Right atrium auricular region (tissue), 2 donors: ENCODE measurements around the gene LIX1. TPM values are rescaled to one million over a fixed set of nuclear protein-coding genes. Genes with fewer than 3 reads are reported as not detected.
A peak's percentile ranks its signal among the peaks of the same experiment; 100 is the strongest.

Source experiments
- DNase-seq: peaks from one replicate; pipeline ENCODE4 v3.0.0-alpha.2; 2019; ENCODE audit warnings: low spot score
- H3K27ac ChIP-seq, 2 donors: fragments of 200-600 bp; sonication (generic); 1 replicate in 1 of 2; 2 replicates in 1 of 2; pipeline ENCODE4 v1.5.1; 2016 to 2019
- H3K27me3 ChIP-seq, 2 donors: fragments of 200-600 bp; sonication (generic); one replicate each; pipeline versions ENCODE4 v1.5.1 to v1.6.0; 2017 to 2019
- H3K36me3 ChIP-seq: fragments of 200-600 bp; sonication (generic); one replicate; pipeline ENCODE4 v1.5.1; 2016
- H3K4me1 ChIP-seq, 2 donors: fragments of 200-600 bp; sonication (generic); one replicate each; pipeline versions ENCODE4 v1.5.1 to v1.6.0; 2017 to 2019
- H3K4me3 ChIP-seq, 2 donors: fragments of 200-600 bp; sonication (generic); 1 replicate in 1 of 2; 2 replicates in 1 of 2; pipeline ENCODE4 v1.5.1; 2017 to 2019; ENCODE audit warnings: mild to moderate bottlenecking in 1 of 2, moderate library complexity in 1 of 2
- H3K9me3 ChIP-seq, 2 donors: fragments of 200-600 bp; sonication (generic); one replicate each; pipeline ENCODE4 v1.5.1; 2019
- total RNA-seq, 2 donors: library from RNA; depleted of rRNA; stranded (reverse); fragments of >200 nt; gene quantifications; one replicate each; pipeline ENCODE4 v1.1.0, GENCODE V29; 2016
- TF ChIP-seq, protein P1 (sequence below), 2 donors: fragments of 200-600 bp; sonication (generic); IDR thresholded peaks; one replicate each; pipeline ENCODE4 v1.5.1; 2019; ENCODE audit warnings: antibody characterized with exemption in 2 of 2

Gene LIX1
- total RNA-seq, 2 donors from 2014 or later, result not detected

DNA sequence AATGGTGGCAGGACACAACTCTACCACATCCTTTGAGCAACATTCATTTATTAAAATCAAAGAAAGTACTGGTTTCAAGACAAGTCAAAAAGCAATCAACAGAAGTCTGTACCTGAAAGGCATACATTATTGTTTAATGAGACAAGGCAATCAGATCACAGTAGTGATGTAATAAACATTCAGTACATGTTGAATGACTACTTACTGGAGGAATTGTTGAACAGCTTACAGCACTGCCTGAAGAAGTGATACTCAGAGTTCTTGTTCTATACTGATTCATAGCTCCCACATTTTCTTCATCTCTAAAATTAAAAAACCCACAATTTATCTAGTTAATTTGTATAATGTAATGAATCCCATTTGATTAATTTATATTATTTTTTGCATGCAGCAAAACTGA is 22.4 kb upstream of the LIX1 start:
- no peak for DNase-seq
- Histone ChIP-seq H3K27me3 (no peaks in the 10 kb centered on the region), H3K9me3 (no peaks in the 10 kb centered on the region), H3K27ac (no peak overlapping the region), H3K4me3 (no peak overlapping the region), H3K4me1 (no peaks in the 10 kb centered on the region), H3K36me3 (peaks cover 58% of the 10 kb centered on the region)
- TF ChIP-seq, protein P1, sequence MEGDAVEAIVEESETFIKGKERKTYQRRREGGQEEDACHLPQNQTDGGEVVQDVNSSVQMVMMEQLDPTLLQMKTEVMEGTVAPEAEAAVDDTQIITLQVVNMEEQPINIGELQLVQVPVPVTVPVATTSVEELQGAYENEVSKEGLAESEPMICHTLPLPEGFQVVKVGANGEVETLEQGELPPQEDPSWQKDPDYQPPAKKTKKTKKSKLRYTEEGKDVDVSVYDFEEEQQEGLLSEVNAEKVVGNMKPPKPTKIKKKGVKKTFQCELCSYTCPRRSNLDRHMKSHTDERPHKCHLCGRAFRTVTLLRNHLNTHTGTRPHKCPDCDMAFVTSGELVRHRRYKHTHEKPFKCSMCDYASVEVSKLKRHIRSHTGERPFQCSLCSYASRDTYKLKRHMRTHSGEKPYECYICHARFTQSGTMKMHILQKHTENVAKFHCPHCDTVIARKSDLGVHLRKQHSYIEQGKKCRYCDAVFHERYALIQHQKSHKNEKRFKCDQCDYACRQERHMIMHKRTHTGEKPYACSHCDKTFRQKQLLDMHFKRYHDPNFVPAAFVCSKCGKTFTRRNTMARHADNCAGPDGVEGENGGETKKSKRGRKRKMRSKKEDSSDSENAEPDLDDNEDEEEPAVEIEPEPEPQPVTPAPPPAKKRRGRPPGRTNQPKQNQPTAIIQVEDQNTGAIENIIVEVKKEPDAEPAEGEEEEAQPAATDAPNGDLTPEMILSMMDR (IDR thresholded peaks at IDR 0.05), result no peak

DNA sequence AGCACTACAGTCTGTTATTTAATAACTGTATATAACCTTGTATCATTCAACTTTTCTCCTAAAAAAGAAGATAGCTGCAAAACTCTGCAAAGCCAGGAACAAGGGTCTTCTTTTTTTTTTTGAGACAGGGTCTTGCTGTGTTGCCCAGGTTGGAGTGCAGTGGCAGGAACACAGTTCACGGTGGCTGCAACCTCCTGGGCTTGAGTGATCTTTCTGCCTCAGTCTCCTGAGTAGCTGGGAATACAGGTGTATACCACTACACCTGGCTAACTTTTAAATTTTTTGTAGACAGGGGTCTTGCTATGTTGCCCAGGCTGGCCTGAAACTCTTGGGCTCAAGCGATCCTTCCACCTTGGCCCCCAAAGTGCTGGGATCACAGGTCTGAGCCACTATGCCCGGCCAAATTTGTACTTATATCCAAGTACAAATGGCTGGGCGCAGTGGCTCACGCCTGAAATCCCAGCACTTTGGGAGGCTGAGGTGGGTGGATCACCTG is 21.4 kb upstream of the LIX1 start:
- Histone ChIP-seq H3K4me1 (no peaks in the 10 kb centered on the region), H3K4me3 (no peak overlapping the region), H3K36me3 (peaks cover 58% of the 10 kb centered on the region)

DNA sequence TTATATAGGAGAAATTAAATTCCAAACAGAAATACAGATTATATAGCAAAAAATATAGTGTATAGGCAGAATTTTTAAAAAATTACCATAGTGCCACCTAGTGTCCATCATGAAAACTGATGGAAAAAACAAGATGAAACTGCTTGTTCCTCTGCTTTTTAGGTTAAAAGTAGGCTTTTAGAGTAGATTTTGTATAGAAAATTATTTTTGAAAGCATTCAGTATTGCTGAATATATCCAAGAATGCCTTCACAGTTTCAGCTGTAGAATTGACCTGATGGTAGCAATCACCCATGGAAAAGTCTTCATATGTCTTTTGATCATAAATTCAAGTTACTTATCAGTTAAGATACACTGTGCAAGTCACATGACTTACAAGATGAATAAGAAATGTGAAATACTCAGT is 21.0 kb upstream of the LIX1 start:
- DNase-seq, result no peak
- Histone ChIP-seq H3K27me3 (no peaks in the 10 kb centered on the region), H3K4me3 (no peak overlapping the region), H3K27ac (no peak overlapping the region), H3K4me1 (no peaks in the 10 kb centered on the region), H3K9me3 (no peaks in the 10 kb centered on the region), H3K36me3 (peaks cover 57% of the 10 kb centered on the region)
- TF ChIP-seq, protein P1 (IDR thresholded peaks at IDR 0.05), result peak; percentile 52 to 74

More for the DNA sequence above, 21.4 kb upstream of the LIX1 start:
- no peak for DNase-seq
- Histone ChIP-seq H3K27ac (no peak overlapping the region), H3K27me3 (no peaks in the 10 kb centered on the region), H3K9me3 (no peaks in the 10 kb centered on the region)
- TF ChIP-seq, protein P1 (IDR thresholded peaks at IDR 0.05), result no peak

DNA sequence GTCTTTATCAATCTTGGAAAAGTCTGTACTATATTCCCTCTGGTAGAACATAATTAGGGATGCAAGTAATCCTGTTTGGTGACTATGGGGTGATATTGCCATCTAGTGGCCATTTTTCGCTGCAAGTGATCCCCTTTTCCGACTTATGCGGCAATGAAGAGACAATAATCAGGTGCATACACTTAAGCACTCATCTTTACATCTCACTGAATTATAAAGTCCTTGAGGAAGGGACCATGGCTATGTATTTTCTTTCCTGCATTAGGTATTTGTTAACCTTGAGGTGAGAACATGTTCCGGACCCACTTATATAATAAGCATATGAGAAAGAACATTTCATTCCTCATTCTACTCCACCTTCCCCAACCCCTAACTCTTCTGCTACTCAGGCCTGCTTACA is 19.6 kb upstream of the LIX1 start:
- Histone ChIP-seq H3K4me1 (no peaks in the 10 kb centered on the region), H3K9me3 (peaks cover 0 to 7% of the 10 kb centered on the region in 2 donors), H3K4me3 (no peak overlapping the region), H3K36me3 (peaks cover 43% of the 10 kb centered on the region), H3K27ac (no peak overlapping the region), H3K27me3 (no peaks in the 10 kb centered on the region)
- TF ChIP-seq, protein P1 (IDR thresholded peaks at IDR 0.05), result peak; percentile 68 to 89
- DNase-seq, result no peak

DNA sequence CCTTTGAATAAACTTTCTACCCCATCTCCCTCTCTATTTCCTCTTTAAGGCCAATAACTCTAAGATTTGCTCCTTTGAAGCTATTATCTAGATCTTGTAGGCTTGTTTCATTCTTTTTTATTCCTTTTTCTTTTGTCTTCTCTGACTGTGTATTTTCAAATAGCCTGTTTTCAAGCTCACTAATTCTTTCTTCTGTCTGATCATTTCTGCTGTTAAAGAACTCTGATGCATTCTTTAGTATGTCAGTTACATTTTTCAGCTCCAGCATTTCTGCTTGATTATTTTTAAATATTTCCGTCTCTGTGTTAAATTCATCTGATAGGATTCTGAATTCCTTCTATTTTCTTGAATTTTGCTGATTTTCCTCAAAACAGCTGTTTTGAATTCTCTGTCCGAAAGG is 15.3 kb upstream of the LIX1 start:
- no peak for DNase-seq
- peaks cover 9% of the 10 kb centered on the region for H3K36me3 ChIP-seq
- TF ChIP-seq, protein P1 (IDR thresholded peaks at IDR 0.05), result no peak
- peaks cover 0 to 7% of the 10 kb centered on the region in 2 donors for H3K9me3 ChIP-seq
- no peak overlapping the region for H3K4me3 ChIP-seq
- H3K27me3 ChIP-seq, result no peaks in the 10 kb centered on the region
- no peaks in the 10 kb centered on the region for H3K4me1 ChIP-seq
- no peak overlapping the region for H3K27ac ChIP-seq

DNA sequence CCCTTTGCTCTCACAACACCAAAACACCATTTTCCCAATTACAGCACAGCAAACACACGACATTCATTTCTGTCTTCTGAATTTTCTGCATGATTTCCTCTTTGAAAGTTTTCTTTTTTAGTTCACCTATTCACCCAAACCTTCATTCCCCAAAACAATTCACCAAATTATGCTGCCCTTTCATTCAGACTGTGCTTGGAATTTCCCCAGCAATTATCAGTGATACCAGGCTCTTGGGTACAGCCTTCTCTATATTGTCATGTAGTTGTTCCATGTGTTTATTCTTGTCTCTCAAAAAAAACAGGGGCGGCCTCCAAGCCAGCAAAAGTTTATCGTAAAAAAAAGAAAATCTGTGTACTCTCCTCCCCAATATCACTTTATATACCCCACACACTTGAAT is 9.0 kb upstream of the LIX1 start:
- H3K4me1 ChIP-seq, result no peaks in the 10 kb centered on the region
- no peak overlapping the region for H3K4me3 ChIP-seq
- H3K9me3 ChIP-seq, result no peaks in the 10 kb centered on the region
- TF ChIP-seq, protein P1 (IDR thresholded peaks at IDR 0.05), result no peak
- no peak overlapping the region for H3K27ac ChIP-seq
- H3K27me3 ChIP-seq, result no peaks in the 10 kb centered on the region
- no peak for DNase-seq
- H3K36me3 ChIP-seq, result no peaks in the 10 kb centered on the region
